SK-N-SH (cell line): ENCODE results near the gene PDXDC1.
"Not testable (repeated sequence)": the region's sequence is repeated elsewhere in the genome, so short reads cannot be mapped to it uniquely, and the experiment has no call there.

Experiments used
- CHD2 ChIP-seq: fragments of 150-350 bp; IDR thresholded peaks from 2 replicates; pipeline ENCODE4 v1.6.1; 2018; ENCODE audit warnings: low read length; ENCODE audit not compliant: partially characterized antibody
- EP300 ChIP-seq, 2 experiments: IDR thresholded peaks; 2 replicates each; pipeline versions ENCODE4 v1.4.0 to v1.6.1; 2012; ENCODE audit warnings: borderline replicate concordance in 1 of 2, low read depth in 1 of 2, low read length in 1 of 2
- EZH2phosphoT487 ChIP-seq: fragments of 200-600 bp; sonication (generic); IDR thresholded peaks from 2 replicates; pipeline ENCODE4 v1.6.1; 2017; ENCODE audit warnings: low read depth, mixed run types, mild to moderate bottlenecking, antibody characterized with exemption, moderate library complexity, borderline replicate concordance
- GABPA ChIP-seq: IDR thresholded peaks from 2 replicates; pipeline ENCODE4 v1.4.0; 2012; ENCODE audit warnings: low read depth, mild to moderate bottlenecking
- JUND ChIP-seq: IDR thresholded peaks from 2 replicates; pipeline ENCODE4 v1.4.0; 2012
- POLR2AphosphoS5 ChIP-seq: IDR thresholded peaks from 2 replicates; pipeline ENCODE4 v1.6.1; 2012; ENCODE audit warnings: low read depth, low read length
- RAD21 ChIP-seq: IDR thresholded peaks from 2 replicates; pipeline ENCODE4 v1.6.1; 2012; ENCODE audit warnings: mild to moderate bottlenecking, low read length
- SMC3 ChIP-seq: IDR thresholded peaks from 2 replicates; pipeline ENCODE4 v1.6.1; 2012; ENCODE audit warnings: low read depth, low read length, improper control_type of control experiment
- YY1 ChIP-seq: IDR thresholded peaks from 2 replicates; pipeline ENCODE4 v1.4.0; 2012; ENCODE audit warnings: low read depth, mild to moderate bottlenecking
- TF ChIP-seq, protein P1 (sequence below): fragments of 200-600 bp; sonication (generic); IDR thresholded peaks from 2 replicates; pipeline ENCODE4 v1.6.1; 2017; ENCODE audit warnings: antibody characterized with exemption, mild to moderate bottlenecking, moderate library complexity
- TF ChIP-seq, protein P2 (sequence below): IDR thresholded peaks from 2 replicates; pipeline ENCODE4 v1.6.1; 2012; ENCODE audit warnings: mild to moderate bottlenecking, low read depth, low read length, moderate library complexity
- TF ChIP-seq, protein P3 (sequence below): IDR thresholded peaks from 2 replicates; pipeline ENCODE4 v1.4.0; 2012; ENCODE audit warnings: low read depth, borderline replicate concordance

DNA sequence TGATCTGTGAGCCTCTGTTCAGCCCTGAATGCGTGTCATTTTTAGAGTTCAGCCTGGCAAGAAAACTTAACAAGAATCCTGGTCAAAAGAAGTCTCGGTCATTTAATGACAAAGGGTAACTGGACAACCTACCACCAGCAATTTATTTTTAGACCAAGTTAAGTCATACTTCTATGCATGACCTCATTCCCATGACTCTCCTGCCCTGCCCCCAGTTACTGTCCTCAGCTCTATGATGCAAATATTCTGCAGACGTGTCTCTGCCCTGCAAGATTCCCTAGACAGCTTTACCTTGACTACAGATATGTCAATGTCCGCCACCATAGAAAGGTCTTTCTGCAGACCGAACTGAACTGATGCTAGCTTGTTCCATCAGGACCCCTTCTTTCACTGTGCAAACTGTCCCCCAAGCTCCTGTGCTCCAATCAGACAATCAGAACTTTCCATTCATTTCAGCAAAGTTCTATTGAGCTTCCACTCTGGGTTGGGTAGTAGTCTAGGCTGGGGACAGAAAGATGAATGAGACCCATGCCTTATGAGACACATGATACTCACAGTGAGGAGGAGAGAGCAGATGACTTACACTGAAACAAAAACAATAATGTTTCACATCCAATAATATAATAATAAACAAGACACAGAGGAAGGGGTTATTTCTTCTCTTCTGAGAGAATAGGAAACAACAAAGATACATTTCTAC is 194.3 kb downstream of the PDXDC1 start:
- TF ChIP-seq, protein P1, sequence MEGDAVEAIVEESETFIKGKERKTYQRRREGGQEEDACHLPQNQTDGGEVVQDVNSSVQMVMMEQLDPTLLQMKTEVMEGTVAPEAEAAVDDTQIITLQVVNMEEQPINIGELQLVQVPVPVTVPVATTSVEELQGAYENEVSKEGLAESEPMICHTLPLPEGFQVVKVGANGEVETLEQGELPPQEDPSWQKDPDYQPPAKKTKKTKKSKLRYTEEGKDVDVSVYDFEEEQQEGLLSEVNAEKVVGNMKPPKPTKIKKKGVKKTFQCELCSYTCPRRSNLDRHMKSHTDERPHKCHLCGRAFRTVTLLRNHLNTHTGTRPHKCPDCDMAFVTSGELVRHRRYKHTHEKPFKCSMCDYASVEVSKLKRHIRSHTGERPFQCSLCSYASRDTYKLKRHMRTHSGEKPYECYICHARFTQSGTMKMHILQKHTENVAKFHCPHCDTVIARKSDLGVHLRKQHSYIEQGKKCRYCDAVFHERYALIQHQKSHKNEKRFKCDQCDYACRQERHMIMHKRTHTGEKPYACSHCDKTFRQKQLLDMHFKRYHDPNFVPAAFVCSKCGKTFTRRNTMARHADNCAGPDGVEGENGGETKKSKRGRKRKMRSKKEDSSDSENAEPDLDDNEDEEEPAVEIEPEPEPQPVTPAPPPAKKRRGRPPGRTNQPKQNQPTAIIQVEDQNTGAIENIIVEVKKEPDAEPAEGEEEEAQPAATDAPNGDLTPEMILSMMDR: not testable (repeated sequence)
- TF ChIP-seq, protein P2, sequence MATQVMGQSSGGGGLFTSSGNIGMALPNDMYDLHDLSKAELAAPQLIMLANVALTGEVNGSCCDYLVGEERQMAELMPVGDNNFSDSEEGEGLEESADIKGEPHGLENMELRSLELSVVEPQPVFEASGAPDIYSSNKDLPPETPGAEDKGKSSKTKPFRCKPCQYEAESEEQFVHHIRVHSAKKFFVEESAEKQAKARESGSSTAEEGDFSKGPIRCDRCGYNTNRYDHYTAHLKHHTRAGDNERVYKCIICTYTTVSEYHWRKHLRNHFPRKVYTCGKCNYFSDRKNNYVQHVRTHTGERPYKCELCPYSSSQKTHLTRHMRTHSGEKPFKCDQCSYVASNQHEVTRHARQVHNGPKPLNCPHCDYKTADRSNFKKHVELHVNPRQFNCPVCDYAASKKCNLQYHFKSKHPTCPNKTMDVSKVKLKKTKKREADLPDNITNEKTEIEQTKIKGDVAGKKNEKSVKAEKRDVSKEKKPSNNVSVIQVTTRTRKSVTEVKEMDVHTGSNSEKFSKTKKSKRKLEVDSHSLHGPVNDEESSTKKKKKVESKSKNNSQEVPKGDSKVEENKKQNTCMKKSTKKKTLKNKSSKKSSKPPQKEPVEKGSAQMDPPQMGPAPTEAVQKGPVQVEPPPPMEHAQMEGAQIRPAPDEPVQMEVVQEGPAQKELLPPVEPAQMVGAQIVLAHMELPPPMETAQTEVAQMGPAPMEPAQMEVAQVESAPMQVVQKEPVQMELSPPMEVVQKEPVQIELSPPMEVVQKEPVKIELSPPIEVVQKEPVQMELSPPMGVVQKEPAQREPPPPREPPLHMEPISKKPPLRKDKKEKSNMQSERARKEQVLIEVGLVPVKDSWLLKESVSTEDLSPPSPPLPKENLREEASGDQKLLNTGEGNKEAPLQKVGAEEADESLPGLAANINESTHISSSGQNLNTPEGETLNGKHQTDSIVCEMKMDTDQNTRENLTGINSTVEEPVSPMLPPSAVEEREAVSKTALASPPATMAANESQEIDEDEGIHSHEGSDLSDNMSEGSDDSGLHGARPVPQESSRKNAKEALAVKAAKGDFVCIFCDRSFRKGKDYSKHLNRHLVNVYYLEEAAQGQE: not testable (repeated sequence)
- not testable (repeated sequence) for TF ChIP-seq POLR2AphosphoS5; JUND; YY1; EP300 (IDR thresholded peaks at IDR 0.05; ENCODE audit: borderline replicate concordance in 1 of 2, low read depth in 1 of 2, low read length in 1 of 2); CHD2; GABPA; RAD21; EZH2phosphoT487; SMC3
- TF ChIP-seq, protein P3, sequence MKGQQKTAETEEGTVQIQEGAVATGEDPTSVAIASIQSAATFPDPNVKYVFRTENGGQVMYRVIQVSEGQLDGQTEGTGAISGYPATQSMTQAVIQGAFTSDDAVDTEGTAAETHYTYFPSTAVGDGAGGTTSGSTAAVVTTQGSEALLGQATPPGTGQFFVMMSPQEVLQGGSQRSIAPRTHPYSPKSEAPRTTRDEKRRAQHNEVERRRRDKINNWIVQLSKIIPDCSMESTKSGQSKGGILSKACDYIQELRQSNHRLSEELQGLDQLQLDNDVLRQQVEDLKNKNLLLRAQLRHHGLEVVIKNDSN: not testable (repeated sequence)
